Ovary (tissue), 9 donors: Measurements from ENCODE around the gene NR2F2. TPM values are rescaled to one million over a fixed set of nuclear protein-coding genes. Genes with fewer than 3 reads are reported as not detected.

Experiments
- DNase-seq, 5 donors: peaks; one replicate each; pipeline ENCODE4 v3.0.0-alpha.2; 2019 to 2020
- H3K27ac ChIP-seq, 2 donors: fragments of 200-600 bp; one replicate each; pipeline versions ENCODE4 v1.5.1 to v1.8.0; 2019 to 2022
- H3K27me3 ChIP-seq: fragments of 200-600 bp; one replicate; pipeline ENCODE4 v1.8.0; 2022
- H3K36me3 ChIP-seq: fragments of 200-600 bp; sonication (generic); one replicate; pipeline ENCODE4 v1.5.1; 2019
- H3K4me1 ChIP-seq: one replicate; pipeline ENCODE4 v1.8.1; 2013; ENCODE audit warnings: mild to moderate bottlenecking, moderate library complexity; ENCODE audit not compliant: insufficient read depth
- H3K4me3 ChIP-seq: fragments of 200-600 bp; sonication (generic); one replicate; pipeline ENCODE4 v1.5.1; 2017
- H3K9me3 ChIP-seq, 2 donors: fragments of 200-600 bp in 1 of 2; sonication (generic) in 1 of 2; one replicate each; pipeline versions ENCODE4 v1.5.1 to v1.8.1; 2013 to 2019; ENCODE audit warnings: mild to moderate bottlenecking in 1 of 2, moderate library complexity in 1 of 2
- EP300 ChIP-seq: sonication (generic); formaldehyde crosslinking; IDR thresholded peaks from one replicate; pipeline ENCODE4 v1.6.1; 2017; ENCODE audit warnings: antibody characterized with exemption
- POLR2A ChIP-seq: fragments of 450-650 bp; IDR thresholded peaks from one replicate; pipeline ENCODE4 v1.6.1; 2017; ENCODE audit warnings: antibody characterized with exemption, mild to moderate bottlenecking, moderate library complexity
- WGBS, 3 donors: extraction: QIAGEN DNeasy Blood & Tissue Kit in 1 of 3; methylation state at CpG; one replicate each; pipeline versions ENCODE4 v1.1.5 to v1.1.7; 2013 to 2017; 5-methylcytosine and 5-hydroxymethylcytosine counted together
- intact Hi-C, 4 donors: fragments of 100-400 bp; cut with DNase I; formaldehyde crosslinking; loops; one replicate each; pipeline versions ENCODE4 v1.11.0 to v1.15.1; 2022 to 2023
- polyA plus RNA-seq, 2 donors: library from polyadenylated mRNA; stranded (reverse); fragments of 200-250 nt in 1 of 2; fragments of 350-450 nt in 1 of 2; fragmentation: Illumina TruSeq in 1 of 2; extraction: RNeasy Lipid Tissue Mini Kit (QIAGEN cat#74804) in 1 of 2; gene quantifications; one replicate each; pipeline ENCODE4 v1.2.3, GENCODE V29; 2013 to 2014
- total RNA-seq, 7 donors: library from RNA; depleted of rRNA in 2 of 7; stranded (reverse); fragments of >200 nt in 2 of 7; fragmentation: NEBNext Ultra II Directional in 3 of 7; extraction: Animal tissue kit (Norgen Biotek cat#: 25700) in 3 of 7; gene quantifications; one replicate each; pipeline versions ENCODE4 v1.1.0 to v1.2.4, GENCODE V29; 2016 to 2023
- TF ChIP-seq, protein P1 (sequence below), 3 donors: fragments of 450-650 bp in 2 of 3; fragments of 200-600 bp in 1 of 3; IDR thresholded peaks; one replicate each; pipeline versions ENCODE4 v1.5.1 to v1.8.0; 2016 to 2022; ENCODE audit warnings: antibody characterized with exemption in 3 of 3, mild to moderate bottlenecking in 1 of 3
- donor health status: DM: no; HTN: no; CAD: no; lungs with moderate emphysema.
- donor health status: DM: no; HTN: no; CAD: no.
- donor health status: Bipolar disorder and iron deficiency.
- donor health status: DM: yes; HTN: yes; CAD: no.
- donor health status: DM: no; HTN: no; CAD: no.
- donor health status: DM: yes; HTN: yes; CAD: no.

NR2F2 gene
- total and polyA plus RNA-seq, 9 donors, result 68.6 to 424 (median 343) TPM

GRCh38 chr15:96348112-96349027 lies 17.9 kb downstream of the NR2F2 start:
- WGBS, 3 donors, result 7 to 16% (median 10%) methylated on average over 13 of the region's 13 CpGs
- intact Hi-C loops, result loop anchor here in 3 of 4 donors (5.0 to 10.0 kb wide), 3 partner anchors 474 to 1984 kb away; no protein-coding TSS in a partner anchor
- Histone ChIP-seq H3K4me1 (peaks cover 18% of the 10 kb centered on the region), H3K36me3 (no peaks in the 10 kb centered on the region), H3K4me3 (peak overlapping the region; percentile 46), H3K27ac (peak overlapping the region; percentile 98 to 99), H3K9me3 (no peaks in the 10 kb centered on the region), H3K27me3 (no peaks in the 10 kb centered on the region)
- DNase-seq, result peak in 2 of 5 donors; percentile 24 to 41
- TF ChIP-seq EP300 (no peak), POLR2A (no peak)
- TF ChIP-seq, protein P1, sequence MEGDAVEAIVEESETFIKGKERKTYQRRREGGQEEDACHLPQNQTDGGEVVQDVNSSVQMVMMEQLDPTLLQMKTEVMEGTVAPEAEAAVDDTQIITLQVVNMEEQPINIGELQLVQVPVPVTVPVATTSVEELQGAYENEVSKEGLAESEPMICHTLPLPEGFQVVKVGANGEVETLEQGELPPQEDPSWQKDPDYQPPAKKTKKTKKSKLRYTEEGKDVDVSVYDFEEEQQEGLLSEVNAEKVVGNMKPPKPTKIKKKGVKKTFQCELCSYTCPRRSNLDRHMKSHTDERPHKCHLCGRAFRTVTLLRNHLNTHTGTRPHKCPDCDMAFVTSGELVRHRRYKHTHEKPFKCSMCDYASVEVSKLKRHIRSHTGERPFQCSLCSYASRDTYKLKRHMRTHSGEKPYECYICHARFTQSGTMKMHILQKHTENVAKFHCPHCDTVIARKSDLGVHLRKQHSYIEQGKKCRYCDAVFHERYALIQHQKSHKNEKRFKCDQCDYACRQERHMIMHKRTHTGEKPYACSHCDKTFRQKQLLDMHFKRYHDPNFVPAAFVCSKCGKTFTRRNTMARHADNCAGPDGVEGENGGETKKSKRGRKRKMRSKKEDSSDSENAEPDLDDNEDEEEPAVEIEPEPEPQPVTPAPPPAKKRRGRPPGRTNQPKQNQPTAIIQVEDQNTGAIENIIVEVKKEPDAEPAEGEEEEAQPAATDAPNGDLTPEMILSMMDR (IDR thresholded peaks at IDR 0.05), result no peak

- peaks cover 18% of the 10 kb centered on the region for H3K4me1 ChIP-seq
- H3K36me3 ChIP-seq, result no peaks in the 10 kb centered on the region
- TF ChIP-seq, protein P1 (IDR thresholded peaks at IDR 0.05), result no peak
- TF ChIP-seq POLR2A (no peak), EP300 (no peak)
- no peaks in the 10 kb centered on the region for H3K27me3 ChIP-seq
- WGBS, 3 donors, result 12 to 19% (median 12%) methylated on average over 4 of the region's 4 CpGs
- peak overlapping the region; percentile 27 for H3K4me3 ChIP-seq
- intact Hi-C loops, result loop anchor here in 3 of 4 donors (5.0 to 10.0 kb wide), 3 partner anchors 474 to 1984 kb away; no protein-coding TSS in a partner anchor
- DNase-seq, result no peak
- no peaks in the 10 kb centered on the region for H3K9me3 ChIP-seq
- peak overlapping the region; percentile 98 to 99 for H3K27ac ChIP-seq
These were observed 18.7 kb downstream of the NR2F2 start for GRCh38 chr15:96349034-96349856.

DNA sequence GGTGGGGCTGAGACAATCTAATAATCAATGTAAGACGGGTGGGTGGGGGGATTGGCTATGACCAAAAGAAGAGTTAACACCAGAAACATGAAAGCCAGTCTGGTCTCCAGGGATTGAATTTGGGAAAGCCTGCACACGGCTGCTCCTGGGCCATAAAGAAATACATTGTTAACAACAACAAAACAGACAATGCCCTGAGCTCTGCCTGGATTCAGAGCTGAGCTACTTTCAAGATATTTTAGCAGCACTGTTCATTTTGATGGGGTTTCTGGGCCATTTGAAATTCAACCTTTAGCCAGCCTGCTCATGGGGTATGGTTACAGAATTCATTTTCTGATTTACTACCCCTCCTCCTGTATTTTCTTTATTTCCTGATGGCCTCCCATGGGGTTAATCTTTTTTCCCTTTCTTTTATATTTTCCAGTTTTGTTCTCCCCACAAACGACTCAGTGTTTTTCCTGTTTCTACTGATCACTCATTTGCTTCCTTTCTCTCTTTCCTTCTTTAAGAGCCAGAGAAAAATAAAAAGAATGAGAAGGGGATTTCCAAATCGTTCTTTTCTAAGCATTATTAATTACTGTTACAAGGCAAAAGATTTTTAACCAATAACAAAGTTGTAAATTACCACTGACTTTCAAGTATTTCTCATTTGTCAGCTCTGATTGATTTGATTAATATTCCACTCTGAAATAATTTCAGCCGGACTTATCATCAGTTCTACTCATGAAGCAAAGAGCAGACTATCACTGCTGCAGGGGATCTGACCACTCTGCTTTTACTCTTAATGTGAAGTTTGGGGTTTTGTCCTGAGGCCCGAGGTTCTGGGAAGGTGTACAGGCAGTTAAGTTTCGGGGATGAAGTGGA lies 19.6 kb downstream of the NR2F2 start:
- DNase-seq, result no peak
- WGBS, 3 donors, result 4 to 7% (median 6%) methylated on average over 7 of the region's 7 CpGs
- Histone ChIP-seq H3K4me1 (peaks cover 13% of the 10 kb centered on the region), H3K27me3 (no peaks in the 10 kb centered on the region), H3K36me3 (no peaks in the 10 kb centered on the region), H3K4me3 (peak overlapping the region; percentile 3), H3K27ac (peak overlapping the region; percentile 98 to 99), H3K9me3 (no peaks in the 10 kb centered on the region)
- TF ChIP-seq, protein P1 (IDR thresholded peaks at IDR 0.05), result no peak
- TF ChIP-seq POLR2A (no peak), EP300 (no peak)
- intact Hi-C loops, result loop anchor here in 3 of 4 donors (5.0 to 10.0 kb wide), 3 partner anchors 475 to 1985 kb away; no protein-coding TSS in a partner anchor
